ENCODE measurements around the gene LAMTOR1.

LAMTOR1 gene

GRCh38 chr11:72112143-72112977, 9.3 kb upstream of the LAMTOR1 start, which contains the start of gene ANAPC15:
ANAPC15 (minus strand) TSS chr11:72112695; CDS start chr11:72111276, 1,419 bp downstream.
- TF ChIP-seq JUND (IDR thresholded peaks at IDR 0.05; ENCODE audit: low read depth): no peak
- DNase-seq (ENCODE audit: low read depth in 1 of 2, low spot score in 1 of 2): peak; percentile 74 to 100
- in situ Hi-C loops (cut with HindIII; ENCODE audit: low pct_unique_long_range_greater_than_20kb, low sequenced_read_pairs): no loop called here

DNA sequence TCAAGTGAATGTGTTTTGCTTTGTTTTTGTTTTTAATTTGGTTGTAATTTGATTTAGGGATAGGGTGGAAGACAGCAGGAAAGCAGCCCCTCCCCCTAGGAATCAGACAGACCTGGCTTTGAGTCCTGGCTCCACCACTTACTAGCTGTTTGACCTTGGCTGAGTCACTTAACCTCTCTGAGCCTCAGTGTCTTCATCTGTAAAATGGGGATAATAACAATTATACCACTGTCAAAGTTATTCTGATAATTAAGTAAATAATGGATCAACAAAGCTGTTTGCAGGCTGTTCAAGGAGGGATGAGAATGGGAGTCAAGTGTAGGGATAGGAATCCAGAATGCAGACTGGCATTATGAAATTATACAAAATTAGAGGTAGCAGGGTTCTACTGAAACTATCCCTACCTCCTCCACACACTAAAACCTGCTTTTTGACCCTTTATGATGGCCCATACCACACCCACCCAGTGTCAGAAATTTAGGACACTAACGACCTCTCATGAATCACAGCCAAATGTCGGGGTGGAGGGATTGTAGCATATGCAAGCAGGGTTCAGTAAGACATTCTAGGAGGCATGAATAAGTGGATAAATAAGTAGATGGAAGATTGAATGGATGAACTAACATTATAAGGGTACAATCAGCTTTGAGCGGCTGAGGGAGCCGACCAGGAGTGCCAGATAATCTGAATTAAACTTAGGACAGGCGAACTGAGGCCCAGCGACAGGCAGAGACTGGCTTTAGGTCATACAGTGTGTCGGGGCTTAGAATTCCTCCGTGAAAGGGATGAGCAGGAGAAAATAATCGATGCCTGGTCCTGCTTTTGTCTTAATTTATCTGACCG, 8.4 kb upstream of the LAMTOR1 start:
- in situ Hi-C loops (cut with HindIII; ENCODE audit: low pct_unique_long_range_greater_than_20kb, low sequenced_read_pairs): no loop called here

GRCh38 chr11:72105888-72106287, 2.8 kb upstream of the LAMTOR1 start, which contains the start of gene TOMT:
TOMT (plus strand) TSS chr11:72105924; CDS start chr11:72105952, 28 bp downstream.
- no peak for TF ChIP-seq JUND (IDR thresholded peaks at IDR 0.05; ENCODE audit: low read depth)
- in situ Hi-C loops (cut with HindIII; ENCODE audit: low pct_unique_long_range_greater_than_20kb, low sequenced_read_pairs): no loop called here
- DNase-seq (ENCODE audit: low read depth in 1 of 2, low spot score in 1 of 2): no peak

More for the DNA sequence above, 8.4 kb upstream of the LAMTOR1 start:
- TF ChIP-seq JUND (IDR thresholded peaks at IDR 0.05; ENCODE audit: low read depth): no peak
- DNase-seq (ENCODE audit: low read depth in 1 of 2, low spot score in 1 of 2): no peak

GRCh38 chr11:72103754-72104167, 664 bp upstream of the LAMTOR1 start:
- in situ Hi-C loops (cut with HindIII; ENCODE audit: low pct_unique_long_range_greater_than_20kb, low sequenced_read_pairs): no loop called here
- TF ChIP-seq JUND (IDR thresholded peaks at IDR 0.05; ENCODE audit: low read depth): no peak
- no peak for DNase-seq (ENCODE audit: low read depth in 1 of 2, low spot score in 1 of 2)

DNA sequence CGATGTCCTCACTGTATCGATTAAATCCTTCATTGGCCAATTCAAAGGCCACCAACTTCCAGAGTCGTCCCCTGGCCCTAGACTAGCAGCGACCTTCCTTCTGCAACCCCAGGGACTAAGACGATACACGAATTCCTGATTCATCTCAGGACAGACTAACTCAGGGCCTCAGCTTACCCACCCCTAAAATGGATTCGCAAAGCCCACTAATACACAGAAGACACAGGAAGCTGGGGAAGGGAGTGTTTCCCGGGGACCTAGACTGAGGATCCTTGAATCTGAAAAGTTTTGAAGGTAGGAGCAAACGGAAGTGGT, 509 bp downstream of the LAMTOR1 start:
- in situ Hi-C loops (cut with HindIII; ENCODE audit: low pct_unique_long_range_greater_than_20kb, low sequenced_read_pairs): no loop called here
- no peak for DNase-seq (ENCODE audit: low read depth in 1 of 2, low spot score in 1 of 2)
- no peak for TF ChIP-seq JUND (IDR thresholded peaks at IDR 0.05; ENCODE audit: low read depth)

GRCh38 chr11:72102162-72102561, 935 bp downstream of the LAMTOR1 start:
- no peak for DNase-seq (ENCODE audit: low read depth in 1 of 2, low spot score in 1 of 2)
- in situ Hi-C loops (cut with HindIII; ENCODE audit: low pct_unique_long_range_greater_than_20kb, low sequenced_read_pairs): no loop called here

GRCh38 chr11:72100462-72100861, 2.6 kb downstream of the LAMTOR1 start:
- no peak for DNase-seq (ENCODE audit: low read depth in 1 of 2, low spot score in 1 of 2)
- in situ Hi-C loops (cut with HindIII; ENCODE audit: low pct_unique_long_range_greater_than_20kb, low sequenced_read_pairs): no loop called here
- TF ChIP-seq JUND (IDR thresholded peaks at IDR 0.05; ENCODE audit: low read depth): no peak

More at GRCh38 chr11:72102162-72102561, 935 bp downstream of the LAMTOR1 start:
- no peak for TF ChIP-seq JUND (IDR thresholded peaks at IDR 0.05; ENCODE audit: low read depth)

GRCh38 chr11:72100009-72100408, 3.1 kb downstream of the LAMTOR1 start:
- in situ Hi-C loops (cut with HindIII; ENCODE audit: low pct_unique_long_range_greater_than_20kb, low sequenced_read_pairs): no loop called here
- TF ChIP-seq JUND (IDR thresholded peaks at IDR 0.05; ENCODE audit: low read depth): no peak
- DNase-seq (ENCODE audit: low read depth in 1 of 2, low spot score in 1 of 2): no peak

DNA sequence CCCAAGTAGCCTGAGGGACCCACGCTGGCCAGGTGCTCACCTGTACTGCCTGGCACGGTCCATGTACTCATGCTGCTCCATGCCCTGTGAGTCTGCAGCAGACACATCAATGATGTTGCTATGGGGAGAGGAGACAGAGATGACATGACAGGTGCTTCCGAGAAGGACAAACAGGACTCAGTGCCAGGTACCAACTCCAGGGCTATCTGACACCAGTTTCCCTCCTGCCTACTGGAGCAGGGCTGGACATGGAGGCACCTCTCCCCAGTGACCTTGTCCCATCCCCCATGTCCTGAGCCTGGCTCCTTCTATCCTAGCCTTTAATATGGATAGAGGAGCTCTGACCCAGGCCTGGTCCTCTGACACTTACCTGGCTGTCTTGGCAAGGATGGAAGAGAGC, 4.4 kb downstream of the LAMTOR1 start:
- TF ChIP-seq JUND (IDR thresholded peaks at IDR 0.05; ENCODE audit: low read depth): no peak
- DNase-seq (ENCODE audit: low read depth in 1 of 2, low spot score in 1 of 2): no peak
- in situ Hi-C loops (cut with HindIII; ENCODE audit: low pct_unique_long_range_greater_than_20kb, low sequenced_read_pairs): no loop called here

DNA sequence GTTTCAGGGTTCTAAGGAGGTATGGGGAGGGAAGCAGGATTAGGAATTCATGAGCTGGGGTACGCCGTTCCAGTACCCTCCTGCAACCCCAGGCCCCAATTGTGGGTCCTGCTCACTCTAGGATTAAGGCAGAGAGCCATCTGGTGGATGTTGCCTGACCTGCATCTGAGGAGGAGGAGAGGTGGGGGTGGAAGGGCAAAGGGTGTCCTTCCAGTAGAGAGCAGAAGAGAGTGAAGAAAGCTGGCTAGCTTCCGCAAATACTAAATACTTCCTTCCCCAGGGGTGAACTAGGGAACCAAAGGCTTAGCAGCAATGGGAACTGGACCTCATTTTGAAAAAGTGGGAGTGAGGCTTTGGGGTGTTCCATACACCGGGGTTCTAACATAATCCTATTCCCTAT, 11.8 kb downstream of the LAMTOR1 start:
- in situ Hi-C loops (cut with HindIII; ENCODE audit: low pct_unique_long_range_greater_than_20kb, low sequenced_read_pairs): no loop called here

GRCh38 chr11:72088076-72088808, 14.9 kb downstream of the LAMTOR1 start:
- no peak for DNase-seq (ENCODE audit: low read depth in 1 of 2, low spot score in 1 of 2)
- no peak for TF ChIP-seq JUND (IDR thresholded peaks at IDR 0.05; ENCODE audit: low read depth)
- in situ Hi-C loops (cut with HindIII; ENCODE audit: low pct_unique_long_range_greater_than_20kb, low sequenced_read_pairs): no loop called here

More for the DNA sequence above, 11.8 kb downstream of the LAMTOR1 start:
- TF ChIP-seq JUND (IDR thresholded peaks at IDR 0.05; ENCODE audit: low read depth): no peak
- DNase-seq (ENCODE audit: low read depth in 1 of 2, low spot score in 1 of 2): peak; percentile 72 to 92

DNA sequence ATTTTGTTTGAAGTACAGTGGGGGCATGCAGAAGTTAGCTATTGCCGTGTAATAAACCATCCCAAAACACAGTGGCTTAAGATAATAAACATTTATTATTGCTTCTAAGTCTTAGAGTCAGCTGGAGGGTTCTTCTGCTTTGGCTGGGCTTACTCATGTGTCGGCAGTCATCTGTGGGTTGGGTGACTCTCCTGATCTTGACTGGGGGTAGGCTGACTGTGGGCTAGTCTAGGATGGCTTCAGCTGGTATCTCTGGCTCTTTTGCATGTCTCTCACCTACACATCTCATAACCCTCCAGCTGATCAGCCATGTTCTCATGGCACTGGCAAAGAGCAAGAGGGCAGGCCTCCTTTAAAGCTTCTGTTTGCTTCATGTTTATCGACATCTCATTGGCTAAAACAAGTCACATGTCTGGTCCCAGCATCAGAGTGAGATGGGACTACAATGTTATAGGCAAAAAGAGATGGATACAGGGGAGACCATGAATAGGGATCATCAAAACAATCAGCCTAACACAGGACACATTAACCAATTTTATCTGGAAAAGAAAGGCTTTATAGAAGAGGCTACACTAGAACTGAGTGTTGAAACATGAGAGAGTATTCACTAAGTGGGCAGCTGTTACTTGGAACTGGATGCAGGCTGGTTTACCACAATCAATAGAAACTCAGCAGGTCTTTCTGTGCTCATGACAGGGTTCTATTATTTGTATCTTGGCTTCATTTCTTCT, 17.3 kb downstream of the LAMTOR1 start:
- in situ Hi-C loops (cut with HindIII; ENCODE audit: low pct_unique_long_range_greater_than_20kb, low sequenced_read_pairs): no loop called here
- no peak for DNase-seq (ENCODE audit: low read depth in 1 of 2, low spot score in 1 of 2)
- TF ChIP-seq JUND (IDR thresholded peaks at IDR 0.05; ENCODE audit: low read depth): no peak

Measured in T47D (cell line).